ENCODE results near the gene RIPK3. TPM values are rescaled to one million over a fixed set of nuclear protein-coding genes. Genes with fewer than 3 reads are reported as not detected.
"Not testable (repeated sequence)": the region's sequence is repeated elsewhere in the genome, so short reads cannot be mapped to it uniquely, and the experiment has no call there.

Gene RIPK3
- total RNA-seq, 2 experiments from 2014 or later = 5.9 to 6.5 TPM

GRCh38 chr14:24356208-24356607, 16.4 kb upstream of the RIPK3 start:
- ChIA-PET POLR2A (no interaction called here), CTCF (interaction anchor here (1.0 to 7.0 kb wide), 2 partner anchors 23 to 76 kb away, joined by 5 to 47 read pairs; partner anchors contain the start of gene ADCY4)
- Mint-ChIP-seq H3K36me3 (ENCODE audit: low read depth) (no peaks in the 10 kb centered on the region), H3K27me3 (peaks cover 22% of the 10 kb centered on the region), H3K27ac (no peak overlapping the region), H3K4me1 (ENCODE audit: low read depth) (peaks cover 3% of the 10 kb centered on the region), H3K9me3 (no peaks in the 10 kb centered on the region), H3K4me3 (no peak overlapping the region)
- ATAC-seq (no peak), DNase-seq (no peak)
- intact Hi-C loops (cut with micrococcal nuclease) = no loop called here
- TF ChIP-seq, protein P1, sequence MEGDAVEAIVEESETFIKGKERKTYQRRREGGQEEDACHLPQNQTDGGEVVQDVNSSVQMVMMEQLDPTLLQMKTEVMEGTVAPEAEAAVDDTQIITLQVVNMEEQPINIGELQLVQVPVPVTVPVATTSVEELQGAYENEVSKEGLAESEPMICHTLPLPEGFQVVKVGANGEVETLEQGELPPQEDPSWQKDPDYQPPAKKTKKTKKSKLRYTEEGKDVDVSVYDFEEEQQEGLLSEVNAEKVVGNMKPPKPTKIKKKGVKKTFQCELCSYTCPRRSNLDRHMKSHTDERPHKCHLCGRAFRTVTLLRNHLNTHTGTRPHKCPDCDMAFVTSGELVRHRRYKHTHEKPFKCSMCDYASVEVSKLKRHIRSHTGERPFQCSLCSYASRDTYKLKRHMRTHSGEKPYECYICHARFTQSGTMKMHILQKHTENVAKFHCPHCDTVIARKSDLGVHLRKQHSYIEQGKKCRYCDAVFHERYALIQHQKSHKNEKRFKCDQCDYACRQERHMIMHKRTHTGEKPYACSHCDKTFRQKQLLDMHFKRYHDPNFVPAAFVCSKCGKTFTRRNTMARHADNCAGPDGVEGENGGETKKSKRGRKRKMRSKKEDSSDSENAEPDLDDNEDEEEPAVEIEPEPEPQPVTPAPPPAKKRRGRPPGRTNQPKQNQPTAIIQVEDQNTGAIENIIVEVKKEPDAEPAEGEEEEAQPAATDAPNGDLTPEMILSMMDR (IDR thresholded peaks at IDR 0.05) = no peak

DNA sequence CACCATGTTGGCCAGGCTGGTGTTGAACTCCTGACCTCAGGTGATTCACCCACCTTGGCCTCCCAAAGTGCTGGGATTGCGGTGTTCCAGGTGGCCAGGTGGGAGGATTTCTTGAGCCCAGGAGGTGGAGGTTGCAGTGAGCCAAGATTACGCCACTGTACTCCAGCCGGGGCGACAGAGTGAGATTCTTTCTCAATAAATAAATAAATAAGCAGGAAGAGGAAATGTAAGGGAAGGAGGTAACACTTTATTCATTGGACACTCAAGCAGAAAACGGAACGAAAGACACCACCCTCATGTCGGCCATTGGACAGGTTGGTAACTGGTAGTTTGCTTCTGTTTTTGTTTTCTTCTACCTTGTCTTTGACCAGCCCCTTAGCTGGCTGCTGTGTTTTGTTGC, 15.2 kb upstream of the RIPK3 start:
- TF ChIP-seq, protein P1 (IDR thresholded peaks at IDR 0.05) = no peak
- peaks cover 3% of the 10 kb centered on the region for H3K4me1 Mint-ChIP-seq (ENCODE audit: low read depth)
- ChIA-PET CTCF (interaction anchor here (1.7 kb wide), 1 partner anchor 76 kb away, joined by 5 read pairs; no protein-coding TSS in a partner anchor), POLR2A (no interaction called here)
- no peaks in the 10 kb centered on the region for H3K36me3 Mint-ChIP-seq (ENCODE audit: low read depth)
- no peak overlapping the region for H3K4me3 Mint-ChIP-seq
- H3K9me3 Mint-ChIP-seq = no peaks in the 10 kb centered on the region
- no peak overlapping the region for H3K27ac Mint-ChIP-seq
- ATAC-seq (no peak), DNase-seq (no peak)
- peaks cover 23% of the 10 kb centered on the region for H3K27me3 Mint-ChIP-seq
- intact Hi-C loops (cut with micrococcal nuclease) = no loop called here

DNA sequence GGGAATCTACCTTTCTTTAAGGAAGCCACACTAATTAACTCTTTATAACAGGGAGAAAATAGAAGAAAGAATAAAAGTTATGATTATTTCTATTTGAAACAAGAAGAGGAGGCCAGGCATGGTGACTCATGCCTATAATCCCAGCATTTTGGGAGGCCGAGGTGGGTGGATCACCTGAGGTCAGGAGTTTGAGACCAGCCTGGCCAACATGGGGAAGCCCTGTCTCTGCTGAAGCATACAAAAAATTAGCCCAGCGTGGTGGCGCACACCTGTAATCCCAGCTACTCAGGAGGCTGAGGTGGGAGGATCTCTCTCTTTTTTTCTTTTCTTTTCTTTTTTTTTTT, 14.7 kb upstream of the RIPK3 start:
- DNase-seq; intact Hi-C loops (cut with micrococcal nuclease); H3K9me3 Mint-ChIP-seq; POLR2A ChIA-PET; H3K4me3 Mint-ChIP-seq; ATAC-seq; H3K4me1 Mint-ChIP-seq (ENCODE audit: low read depth); H3K36me3 Mint-ChIP-seq (ENCODE audit: low read depth); H3K27ac Mint-ChIP-seq: not testable (repeated sequence)
- H3K27me3 Mint-ChIP-seq = peaks cover 28% of the 10 kb centered on the region
- CTCF ChIA-PET = interaction anchor here (1.7 kb wide), 1 partner anchor 77 kb away, joined by 5 read pairs; no protein-coding TSS in a partner anchor

DNA sequence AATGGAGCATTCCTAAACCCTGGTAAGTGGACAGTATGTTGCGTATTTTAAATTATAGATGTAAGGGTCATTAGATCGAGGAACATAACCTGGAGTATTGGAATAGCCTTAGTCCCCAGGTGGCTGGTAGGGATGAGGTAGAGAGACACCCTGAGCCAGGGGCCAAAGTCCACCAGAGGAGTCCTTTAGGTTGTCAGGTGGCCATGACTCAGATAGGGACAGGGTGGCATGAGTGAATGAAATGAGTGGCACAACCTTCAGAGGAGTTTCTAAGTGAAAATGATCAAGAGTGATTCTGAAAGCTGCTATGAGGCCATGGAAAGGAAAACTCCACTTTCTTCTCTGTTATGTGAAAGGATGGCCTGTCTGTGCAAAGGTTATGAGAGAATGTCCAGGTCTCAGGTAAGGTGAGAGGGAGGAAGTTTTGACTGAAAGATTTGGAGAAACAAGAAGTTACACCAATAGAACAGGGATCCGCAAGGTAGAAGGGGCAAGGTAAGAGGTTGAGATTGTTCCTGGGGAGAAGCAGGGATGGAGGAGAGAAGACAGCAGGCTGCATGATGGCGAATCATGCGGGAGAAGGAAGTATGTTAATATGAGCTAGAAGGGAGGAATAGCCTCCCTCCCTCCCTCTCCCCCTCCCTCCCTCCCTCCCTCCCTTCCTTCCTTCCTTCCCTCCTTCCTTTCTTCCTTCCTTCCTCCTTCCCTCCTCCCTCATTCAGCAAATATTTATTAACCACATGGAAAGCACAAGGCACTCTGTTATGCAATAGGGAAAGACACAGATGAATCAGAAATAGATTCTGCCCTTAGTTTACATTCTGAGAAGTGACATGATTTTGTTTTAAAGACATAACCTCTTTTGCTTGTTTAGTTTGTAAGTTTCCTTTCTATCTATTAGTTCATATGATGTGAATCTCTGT, 14.0 kb upstream of the RIPK3 start:
- CTCF ChIA-PET = interaction anchor here (1.7 to 3.1 kb wide), 2 partner anchors 20 to 77 kb away, joined by 5 to 15 read pairs; no protein-coding TSS in a partner anchor
- no peak overlapping the region for H3K27ac Mint-ChIP-seq
- no peaks in the 10 kb centered on the region for H3K36me3 Mint-ChIP-seq (ENCODE audit: low read depth)
- H3K4me1 Mint-ChIP-seq (ENCODE audit: low read depth) = peaks cover 3% of the 10 kb centered on the region
- TF ChIP-seq, protein P1 (IDR thresholded peaks at IDR 0.05) = no peak
- H3K9me3 Mint-ChIP-seq = no peaks in the 10 kb centered on the region
- H3K4me3 Mint-ChIP-seq = no peak overlapping the region
- POLR2A ChIA-PET = no interaction called here
- DNase-seq (no peak), ATAC-seq (no peak)
- H3K27me3 Mint-ChIP-seq = peaks cover 30% of the 10 kb centered on the region
- intact Hi-C loops (cut with micrococcal nuclease) = no loop called here

DNA sequence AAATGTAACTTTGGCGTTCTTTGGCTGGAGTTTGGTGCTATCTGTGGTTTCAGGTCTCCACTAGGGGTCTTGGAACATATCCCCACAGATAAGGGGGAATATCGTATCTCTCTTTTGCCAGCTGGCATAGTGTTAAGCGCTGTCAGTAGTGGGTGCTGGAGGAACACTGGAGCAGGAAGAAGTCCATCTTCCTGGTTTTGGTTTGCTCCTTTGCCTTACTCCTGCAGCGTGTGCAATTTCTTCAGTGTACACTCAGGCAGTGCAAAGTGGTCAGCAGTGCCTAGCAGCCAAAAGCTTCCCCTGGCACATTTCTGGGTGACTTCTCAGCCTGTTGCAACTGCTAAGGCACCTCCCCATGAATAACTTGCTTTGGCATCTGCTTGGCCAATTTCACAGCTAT, 11.7 kb upstream of the RIPK3 start:
- Mint-ChIP-seq H3K9me3 (no peaks in the 10 kb centered on the region), H3K27ac (no peak overlapping the region), H3K4me3 (no peak overlapping the region), H3K27me3 (peaks cover 35% of the 10 kb centered on the region), H3K36me3 (ENCODE audit: low read depth) (no peaks in the 10 kb centered on the region), H3K4me1 (ENCODE audit: low read depth) (peaks cover 3% of the 10 kb centered on the region)
- ChIA-PET POLR2A (no interaction called here), CTCF (interaction anchor here (0.8 to 3.1 kb wide), 8 partner anchors 11 to 85 kb away, joined by 3 to 15 read pairs (median 4); partner anchors contain the start of genes CIDEB and RIPK3)
- TF ChIP-seq, protein P1 (IDR thresholded peaks at IDR 0.05) = no peak
- intact Hi-C loops (cut with micrococcal nuclease) = no loop called here
- no peak for DNase-seq
- no peak for ATAC-seq
